ENCODE measurements around the gene ESPNL.
A peak's percentile ranks its signal among the peaks of the same experiment; 100 is the strongest.
"Not testable (repeated sequence)": the region's sequence is repeated elsewhere in the genome, so short reads cannot be mapped to it uniquely, and the experiment has no call there.

Gene ESPNL

GRCh38 chr2:238167761-238168160, 67.6 kb downstream of the ESPNL start:
- H3K27me3 Mint-ChIP-seq (ENCODE audit: low read depth, poor library complexity) = peaks cover 30% of the 10 kb centered on the region
- H3K36me3 Mint-ChIP-seq (ENCODE audit: low read depth) = peaks cover 33% of the 10 kb centered on the region
- peaks cover 11% of the 10 kb centered on the region for H3K4me1 Mint-ChIP-seq
- no peaks in the 10 kb centered on the region for H3K9me3 Mint-ChIP-seq
- peak overlapping the region; percentile 36 for H3K27ac Mint-ChIP-seq
- no peak for TF ChIP-seq CTCF (IDR thresholded peaks at IDR 0.05)
- H3K4me3 Mint-ChIP-seq = no peak overlapping the region
- DNase-seq = no peak

GRCh38 chr2:238168196-238169047, 68.3 kb downstream of the ESPNL start:
- H3K4me3 Mint-ChIP-seq = no peak overlapping the region
- TF ChIP-seq CTCF (IDR thresholded peaks at IDR 0.05) = no peak
- H3K27ac Mint-ChIP-seq = no peak overlapping the region
- no peak for DNase-seq
- peaks cover 11% of the 10 kb centered on the region for H3K4me1 Mint-ChIP-seq
- peaks cover 39% of the 10 kb centered on the region for H3K36me3 Mint-ChIP-seq (ENCODE audit: low read depth)
- peaks cover 24% of the 10 kb centered on the region for H3K27me3 Mint-ChIP-seq (ENCODE audit: low read depth, poor library complexity)
- H3K9me3 Mint-ChIP-seq = no peaks in the 10 kb centered on the region

DNA sequence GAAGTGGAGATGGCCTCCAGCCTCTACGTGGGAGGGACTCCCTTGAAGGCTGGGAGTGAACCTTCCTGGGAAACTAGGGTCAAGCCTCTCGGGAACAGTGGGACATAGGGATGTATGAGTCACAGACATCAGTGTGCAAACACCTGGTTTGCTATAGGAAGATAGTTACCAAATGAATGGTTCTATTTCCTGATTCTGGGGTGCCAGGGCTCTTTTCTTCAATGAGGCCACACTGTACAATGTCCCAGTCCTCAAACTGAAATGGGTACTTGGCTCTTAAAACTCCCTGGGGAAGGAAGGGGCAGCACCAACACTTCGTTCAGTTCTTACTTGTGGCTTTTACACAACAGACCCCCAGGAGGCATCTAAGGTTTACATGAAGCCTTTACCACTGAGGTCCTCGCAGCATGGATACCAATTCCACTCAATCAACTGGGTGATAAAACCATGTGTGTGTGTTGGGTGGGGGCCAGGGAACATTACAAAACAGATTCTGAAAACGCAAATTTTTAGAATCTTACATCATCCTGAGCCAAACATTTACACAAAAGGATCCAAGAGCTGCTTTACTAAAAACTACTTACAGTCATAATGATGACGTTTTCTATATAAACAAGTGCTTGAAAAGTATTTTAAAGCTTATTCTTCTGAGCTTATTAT, 69.0 kb downstream of the ESPNL start:
- H3K27me3 Mint-ChIP-seq (ENCODE audit: low read depth, poor library complexity) = peaks cover 22% of the 10 kb centered on the region
- H3K36me3 Mint-ChIP-seq (ENCODE audit: low read depth) = peaks cover 46% of the 10 kb centered on the region
- peaks cover 11% of the 10 kb centered on the region for H3K4me1 Mint-ChIP-seq
- H3K9me3 Mint-ChIP-seq = no peaks in the 10 kb centered on the region
- H3K4me3 Mint-ChIP-seq = no peak overlapping the region
- no peak overlapping the region for H3K27ac Mint-ChIP-seq
- no peak for TF ChIP-seq CTCF (IDR thresholded peaks at IDR 0.05)
- DNase-seq = no peak

DNA sequence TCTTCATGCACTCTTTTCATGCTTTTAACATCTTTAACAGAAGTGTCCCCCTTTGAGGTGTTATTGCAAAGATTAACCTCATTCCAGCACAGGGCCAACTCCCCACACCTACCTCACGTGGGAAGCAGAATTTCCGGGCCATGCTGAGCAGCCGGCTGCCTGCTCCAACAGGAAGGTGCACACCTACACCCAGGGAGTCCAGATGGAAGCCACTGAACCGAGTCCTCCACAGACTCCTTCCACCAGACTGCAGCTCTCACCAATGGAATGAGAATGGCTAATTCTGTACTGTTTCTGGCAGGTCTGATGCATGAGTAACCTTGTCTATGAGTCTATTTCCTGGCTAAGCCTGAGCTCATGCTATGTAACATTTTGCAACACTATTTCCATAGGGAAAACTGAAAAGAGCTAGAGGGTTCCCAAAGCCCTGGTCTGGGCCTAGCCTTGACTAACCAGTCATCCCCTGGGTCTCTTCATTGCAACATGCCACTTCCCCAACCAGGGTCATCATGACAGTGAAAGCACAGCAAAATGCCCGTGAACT, 69.6 kb downstream of the ESPNL start:
- Mint-ChIP-seq H3K4me1 (peaks cover 10% of the 10 kb centered on the region), H3K9me3 (no peaks in the 10 kb centered on the region), H3K27ac (no peak overlapping the region), H3K4me3 (no peak overlapping the region), H3K36me3 (ENCODE audit: low read depth) (peaks cover 45% of the 10 kb centered on the region), H3K27me3 (ENCODE audit: low read depth, poor library complexity) (peaks cover 16% of the 10 kb centered on the region)
- DNase-seq = no peak
- no peak for TF ChIP-seq CTCF (IDR thresholded peaks at IDR 0.05)

- Mint-ChIP-seq H3K4me1 (peaks cover 6% of the 10 kb centered on the region), H3K27me3 (ENCODE audit: low read depth, poor library complexity) (peaks cover 8% of the 10 kb centered on the region), H3K36me3 (ENCODE audit: low read depth) (peaks cover 43% of the 10 kb centered on the region), H3K9me3 (no peaks in the 10 kb centered on the region), H3K27ac (no peak overlapping the region), H3K4me3 (no peak overlapping the region)
- TF ChIP-seq CTCF (IDR thresholded peaks at IDR 0.05) = no peak
- no peak for DNase-seq
Measured at GRCh38 chr2:238170386-238171071, 70.4 kb downstream of the ESPNL start.

- not testable (repeated sequence) for H3K27ac Mint-ChIP-seq; DNase-seq; H3K4me1 Mint-ChIP-seq; H3K4me3 Mint-ChIP-seq; H3K27me3 Mint-ChIP-seq (ENCODE audit: low read depth, poor library complexity); H3K9me3 Mint-ChIP-seq
- H3K36me3 Mint-ChIP-seq (ENCODE audit: low read depth) = peaks cover 43% of the 10 kb centered on the region
Measured at GRCh38 chr2:238171072-238171431, 70.9 kb downstream of the ESPNL start.

Data from nephron progenitor cell (in vitro differentiated cells).